Measurements from ENCODE around the gene CTIF.
"Not testable (repeated sequence)": the region's sequence is repeated elsewhere in the genome, so short reads cannot be mapped to it uniquely, and the experiment has no call there.

Gene CTIF

GRCh38 chr18:48862678-48863270, 323.9 kb downstream of the CTIF start:
- H3K9ac ChIP-seq (ENCODE audit: low read length): peak overlapping the region; percentile 25
- H3K4me1 ChIP-seq (ENCODE audit: control insufficient read depth, insufficient read depth, low read length): peaks cover 29% of the 10 kb centered on the region
- no peaks in the 10 kb centered on the region for H3K27me3 ChIP-seq (replicated peaks; ENCODE audit: control insufficient read depth, insufficient read depth, low read length)
- peaks cover 17% of the 10 kb centered on the region for H3K36me3 ChIP-seq (ENCODE audit: control insufficient read depth, insufficient read depth, low read length, severe bottlenecking)
- H3K4me3 ChIP-seq (ENCODE audit: low read length): peak overlapping the region; percentile 15
- no peaks in the 10 kb centered on the region for H3K9me3 ChIP-seq (ENCODE audit: control insufficient read depth, low read length)
- no peak for DNase-seq (ENCODE audit: low read depth)

GRCh38 chr18:48863432-48864065, 324.7 kb downstream of the CTIF start:
- Histone ChIP-seq H3K4me3 (ENCODE audit: low read length) (peak overlapping the region; percentile 15), H3K27me3 (replicated peaks; ENCODE audit: control insufficient read depth, insufficient read depth, low read length) (no peaks in the 10 kb centered on the region), H3K9me3 (ENCODE audit: control insufficient read depth, low read length) (no peaks in the 10 kb centered on the region), H3K9ac (ENCODE audit: low read length) (peak overlapping the region; percentile 25), H3K36me3 (ENCODE audit: control insufficient read depth, insufficient read depth, low read length, severe bottlenecking) (peaks cover 14% of the 10 kb centered on the region), H3K4me1 (ENCODE audit: control insufficient read depth, insufficient read depth, low read length) (peaks cover 28% of the 10 kb centered on the region)
- no peak for DNase-seq (ENCODE audit: low read depth)

- DNase-seq (ENCODE audit: low read depth): no peak
- H3K9me3 ChIP-seq (ENCODE audit: control insufficient read depth, low read length): no peaks in the 10 kb centered on the region
- H3K4me3 ChIP-seq (ENCODE audit: low read length): no peak overlapping the region
- H3K9ac ChIP-seq (ENCODE audit: low read length): no peak overlapping the region
- peaks cover 6% of the 10 kb centered on the region for H3K36me3 ChIP-seq (ENCODE audit: control insufficient read depth, insufficient read depth, low read length, severe bottlenecking)
- peaks cover 26% of the 10 kb centered on the region for H3K4me1 ChIP-seq (ENCODE audit: control insufficient read depth, insufficient read depth, low read length)
- H3K27me3 ChIP-seq (replicated peaks; ENCODE audit: control insufficient read depth, insufficient read depth, low read length): no peaks in the 10 kb centered on the region
These were observed 326.0 kb downstream of the CTIF start for GRCh38 chr18:48864876-48865275.

GRCh38 chr18:48866028-48866733, 327.4 kb downstream of the CTIF start:
- no peaks in the 10 kb centered on the region for H3K36me3 ChIP-seq (ENCODE audit: control insufficient read depth, insufficient read depth, low read length, severe bottlenecking)
- no peaks in the 10 kb centered on the region for H3K9me3 ChIP-seq (ENCODE audit: control insufficient read depth, low read length)
- H3K27me3 ChIP-seq (replicated peaks; ENCODE audit: control insufficient read depth, insufficient read depth, low read length): no peaks in the 10 kb centered on the region
- H3K4me3 ChIP-seq (ENCODE audit: low read length): no peak overlapping the region
- no peak overlapping the region for H3K9ac ChIP-seq (ENCODE audit: low read length)
- H3K4me1 ChIP-seq (ENCODE audit: control insufficient read depth, insufficient read depth, low read length): peaks cover 26% of the 10 kb centered on the region
- DNase-seq (ENCODE audit: low read depth): no peak

GRCh38 chr18:48866856-48867255, 328.0 kb downstream of the CTIF start:
- no peak overlapping the region for H3K9ac ChIP-seq (ENCODE audit: low read length)
- H3K27me3 ChIP-seq (replicated peaks; ENCODE audit: control insufficient read depth, insufficient read depth, low read length): no peaks in the 10 kb centered on the region
- DNase-seq (ENCODE audit: low read depth): no peak
- no peaks in the 10 kb centered on the region for H3K9me3 ChIP-seq (ENCODE audit: control insufficient read depth, low read length)
- no peak overlapping the region for H3K4me3 ChIP-seq (ENCODE audit: low read length)
- peaks cover 26% of the 10 kb centered on the region for H3K4me1 ChIP-seq (ENCODE audit: control insufficient read depth, insufficient read depth, low read length)
- H3K36me3 ChIP-seq (ENCODE audit: control insufficient read depth, insufficient read depth, low read length, severe bottlenecking): no peaks in the 10 kb centered on the region

- H3K4me3 ChIP-seq (ENCODE audit: low read length): no peak overlapping the region
- no peak for DNase-seq (ENCODE audit: low read depth)
These were observed 329.1 kb downstream of the CTIF start for GRCh38 chr18:48867978-48868377.

GRCh38 chr18:48868468-48869466, 329.9 kb downstream of the CTIF start:
- no peak for DNase-seq (ENCODE audit: low read depth)
- H3K27me3 ChIP-seq (replicated peaks; ENCODE audit: control insufficient read depth, insufficient read depth, low read length): no peaks in the 10 kb centered on the region
- peaks cover 22% of the 10 kb centered on the region for H3K4me1 ChIP-seq (ENCODE audit: control insufficient read depth, insufficient read depth, low read length)
- no peaks in the 10 kb centered on the region for H3K36me3 ChIP-seq (ENCODE audit: control insufficient read depth, insufficient read depth, low read length, severe bottlenecking)
- H3K9me3 ChIP-seq (ENCODE audit: control insufficient read depth, low read length): no peaks in the 10 kb centered on the region
- no peak overlapping the region for H3K9ac ChIP-seq (ENCODE audit: low read length)
- H3K4me3 ChIP-seq (ENCODE audit: low read length): no peak overlapping the region

More at GRCh38 chr18:48867978-48868377, 329.1 kb downstream of the CTIF start:
- no peaks in the 10 kb centered on the region for H3K27me3 ChIP-seq (replicated peaks; ENCODE audit: control insufficient read depth, insufficient read depth, low read length)
- H3K9me3 ChIP-seq (ENCODE audit: control insufficient read depth, low read length): no peaks in the 10 kb centered on the region
- no peak overlapping the region for H3K9ac ChIP-seq (ENCODE audit: low read length)
- H3K36me3 ChIP-seq (ENCODE audit: control insufficient read depth, insufficient read depth, low read length, severe bottlenecking): no peaks in the 10 kb centered on the region
- peaks cover 24% of the 10 kb centered on the region for H3K4me1 ChIP-seq (ENCODE audit: control insufficient read depth, insufficient read depth, low read length)

- H3K27me3 ChIP-seq (replicated peaks; ENCODE audit: control insufficient read depth, insufficient read depth, low read length): no peaks in the 10 kb centered on the region
- H3K4me3 ChIP-seq (ENCODE audit: low read length): no peak overlapping the region
- no peaks in the 10 kb centered on the region for H3K36me3 ChIP-seq (ENCODE audit: control insufficient read depth, insufficient read depth, low read length, severe bottlenecking)
- H3K9ac ChIP-seq (ENCODE audit: low read length): no peak overlapping the region
- H3K4me1 ChIP-seq (ENCODE audit: control insufficient read depth, insufficient read depth, low read length): peaks cover 30% of the 10 kb centered on the region
- no peaks in the 10 kb centered on the region for H3K9me3 ChIP-seq (ENCODE audit: control insufficient read depth, low read length)
- DNase-seq (ENCODE audit: low read depth): no peak
These were observed 330.8 kb downstream of the CTIF start for GRCh38 chr18:48869591-48869990.

GRCh38 chr18:48870926-48871325, 332.1 kb downstream of the CTIF start:
- H3K9me3 ChIP-seq (ENCODE audit: control insufficient read depth, low read length); H3K27me3 ChIP-seq (replicated peaks; ENCODE audit: control insufficient read depth, insufficient read depth, low read length); H3K36me3 ChIP-seq (ENCODE audit: control insufficient read depth, insufficient read depth, low read length, severe bottlenecking); DNase-seq (ENCODE audit: low read depth); H3K4me3 ChIP-seq (ENCODE audit: low read length); H3K9ac ChIP-seq (ENCODE audit: low read length): not testable (repeated sequence)
- H3K4me1 ChIP-seq (ENCODE audit: control insufficient read depth, insufficient read depth, low read length): peaks cover 31% of the 10 kb centered on the region

GRCh38 chr18:48871391-48872166, 332.7 kb downstream of the CTIF start:
- Histone ChIP-seq H3K27me3 (replicated peaks; ENCODE audit: control insufficient read depth, insufficient read depth, low read length) (no peaks in the 10 kb centered on the region), H3K9ac (ENCODE audit: low read length) (no peak overlapping the region), H3K4me1 (ENCODE audit: control insufficient read depth, insufficient read depth, low read length) (peaks cover 30% of the 10 kb centered on the region), H3K4me3 (ENCODE audit: low read length) (no peak overlapping the region), H3K9me3 (ENCODE audit: control insufficient read depth, low read length) (no peaks in the 10 kb centered on the region), H3K36me3 (ENCODE audit: control insufficient read depth, insufficient read depth, low read length, severe bottlenecking) (no peaks in the 10 kb centered on the region)
- no peak for DNase-seq (ENCODE audit: low read depth)
